Testis (tissue), 3 donors: ENCODE results near the gene GRAMD1B. TPM values are rescaled to one million over a fixed set of nuclear protein-coding genes. Genes with fewer than 3 reads are reported as not detected.

Experiments used
- DNase-seq: peaks from one replicate; pipeline ENCODE4 v3.0.0-alpha.2; 2019
- H3K27ac ChIP-seq, 2 donors: fragments of 200-600 bp; sonication (generic); one replicate each; pipeline ENCODE4 v1.5.1; 2019
- H3K27me3 ChIP-seq: fragments of 200-600 bp; sonication (generic); one replicate; pipeline ENCODE4 v1.5.1; 2019
- H3K36me3 ChIP-seq: fragments of 200-600 bp; sonication (generic); one replicate; pipeline ENCODE4 v1.5.1; 2017; ENCODE audit warnings: low read depth; ENCODE audit errors: missing control alignments
- H3K4me1 ChIP-seq: fragments of 200-600 bp; sonication (generic); one replicate; pipeline ENCODE4 v1.5.1; 2019
- H3K4me3 ChIP-seq, 2 donors: fragments of 200-600 bp; sonication (generic); one replicate each; pipeline ENCODE4 v1.5.1; 2017 to 2019
- H3K9me3 ChIP-seq: fragments of 200-600 bp; sonication (generic); one replicate; pipeline ENCODE4 v1.5.1; 2017
- POLR2A ChIP-seq: fragments of 450-650 bp; IDR thresholded peaks from one replicate; pipeline ENCODE4 v1.6.1; 2017; ENCODE audit warnings: antibody characterized with exemption, mild to moderate bottlenecking, moderate library complexity
- WGBS, 2 donors: methylation state at CpG; one replicate each; pipeline ENCODE4 v1.1.5; 2018; 5-methylcytosine and 5-hydroxymethylcytosine counted together
- intact Hi-C: fragments of 100-400 bp; cut with DNase I; formaldehyde crosslinking; loops from one replicate; pipeline ENCODE4 v1.15.1; 2023; ENCODE audit warnings: low total_unique reads
- polyA plus RNA-seq: library from polyadenylated mRNA; stranded (reverse); fragments of 350-450 nt; fragmentation: Illumina TruSeq; extraction: RNeasy Lipid Tissue Mini Kit (QIAGEN cat#74804); gene quantifications from one replicate; pipeline ENCODE4 v1.2.3, GENCODE V29; 2014; ENCODE audit warnings: low read depth, low replicate concordance; ENCODE audit not compliant: insufficient read depth
- total RNA-seq, 2 donors: library from RNA; depleted of rRNA; stranded (reverse); fragments of >200 nt; gene quantifications; one replicate each; pipeline ENCODE4 v1.2.3, GENCODE V29; 2016
- TF ChIP-seq, protein P1 (sequence below), 3 experiments: fragments of 450-650 bp in 2 of 3; fragments of 200-600 bp in 1 of 3; sonication (generic) in 1 of 3; IDR thresholded peaks; one replicate each; pipeline ENCODE4 v1.5.1; 2016 to 2019; ENCODE audit warnings: antibody characterized with exemption in 3 of 3, mild to moderate bottlenecking in 2 of 3, moderate library complexity in 1 of 3

The GRAMD1B gene
- total and polyA plus RNA-seq, 3 donors from 2014 or later: 48.1 to 78.9 (median 48.9) TPM

DNA sequence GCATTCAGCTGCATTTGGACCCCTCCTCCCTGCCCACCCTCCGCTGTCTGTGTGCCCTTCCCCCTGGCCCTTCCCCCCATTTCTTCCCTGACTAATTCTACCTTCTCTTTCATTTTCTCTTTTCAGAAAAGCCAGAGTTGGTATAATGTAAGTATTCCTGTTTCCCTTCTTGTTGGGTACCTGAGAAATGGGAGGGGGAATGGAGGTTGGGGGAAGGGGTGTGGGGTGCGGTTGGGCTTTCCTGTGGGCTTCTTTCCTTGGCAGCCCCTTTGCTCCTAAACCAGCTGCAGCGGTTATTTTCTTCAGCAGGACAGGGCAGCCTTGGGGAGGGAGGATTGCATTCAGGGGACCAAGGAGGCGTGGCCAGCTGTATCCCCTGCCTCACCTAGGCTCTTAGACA lies 154.1 kb downstream of the GRAMD1B start:
- no peaks in the 10 kb centered on the region for H3K36me3 ChIP-seq

DNA sequence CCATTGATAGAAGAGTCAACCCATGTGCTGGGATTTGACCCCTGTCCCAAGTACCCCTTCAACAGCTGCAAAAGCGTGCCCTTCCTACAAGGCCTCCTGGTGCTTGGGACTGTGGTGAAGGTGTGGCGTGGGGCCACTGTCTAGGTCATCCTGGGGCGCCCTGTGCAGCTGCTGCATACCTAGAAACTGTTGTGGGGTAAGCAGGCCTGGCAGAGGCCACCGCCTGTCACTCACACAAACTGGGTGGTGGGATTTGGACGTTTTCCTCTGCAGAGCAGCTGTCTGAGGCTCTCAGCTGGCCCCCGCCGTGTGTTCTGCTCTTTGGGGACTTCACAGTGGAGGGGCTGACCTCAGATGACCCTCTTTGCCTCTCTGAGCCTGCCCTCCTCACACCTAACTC lies 154.7 kb downstream of the GRAMD1B start:
- H3K27ac ChIP-seq: no peak overlapping the region
- TF ChIP-seq, protein P1, sequence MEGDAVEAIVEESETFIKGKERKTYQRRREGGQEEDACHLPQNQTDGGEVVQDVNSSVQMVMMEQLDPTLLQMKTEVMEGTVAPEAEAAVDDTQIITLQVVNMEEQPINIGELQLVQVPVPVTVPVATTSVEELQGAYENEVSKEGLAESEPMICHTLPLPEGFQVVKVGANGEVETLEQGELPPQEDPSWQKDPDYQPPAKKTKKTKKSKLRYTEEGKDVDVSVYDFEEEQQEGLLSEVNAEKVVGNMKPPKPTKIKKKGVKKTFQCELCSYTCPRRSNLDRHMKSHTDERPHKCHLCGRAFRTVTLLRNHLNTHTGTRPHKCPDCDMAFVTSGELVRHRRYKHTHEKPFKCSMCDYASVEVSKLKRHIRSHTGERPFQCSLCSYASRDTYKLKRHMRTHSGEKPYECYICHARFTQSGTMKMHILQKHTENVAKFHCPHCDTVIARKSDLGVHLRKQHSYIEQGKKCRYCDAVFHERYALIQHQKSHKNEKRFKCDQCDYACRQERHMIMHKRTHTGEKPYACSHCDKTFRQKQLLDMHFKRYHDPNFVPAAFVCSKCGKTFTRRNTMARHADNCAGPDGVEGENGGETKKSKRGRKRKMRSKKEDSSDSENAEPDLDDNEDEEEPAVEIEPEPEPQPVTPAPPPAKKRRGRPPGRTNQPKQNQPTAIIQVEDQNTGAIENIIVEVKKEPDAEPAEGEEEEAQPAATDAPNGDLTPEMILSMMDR (IDR thresholded peaks at IDR 0.05): no peak
- no peak for TF ChIP-seq POLR2A
- WGBS, 2 donors: 82% methylated on average over 3 to 7 of the region's 7 CpGs
- H3K4me3 ChIP-seq: no peak overlapping the region
- H3K9me3 ChIP-seq: no peaks in the 10 kb centered on the region
- H3K4me1 ChIP-seq: peaks cover 12% of the 10 kb centered on the region
- H3K36me3 ChIP-seq: no peaks in the 10 kb centered on the region
- intact Hi-C loops: loop anchor here (5.0 kb wide), 1 partner anchor 123 kb away; no protein-coding TSS in a partner anchor
- no peak for DNase-seq
- H3K27me3 ChIP-seq: no peaks in the 10 kb centered on the region

More for the DNA sequence above, 154.1 kb downstream of the GRAMD1B start:
- DNase-seq: no peak
- Histone ChIP-seq H3K4me3 (no peak overlapping the region), H3K27me3 (no peaks in the 10 kb centered on the region), H3K27ac (no peak overlapping the region), H3K4me1 (peaks cover 12% of the 10 kb centered on the region), H3K9me3 (no peaks in the 10 kb centered on the region)
- 83 to 99% methylated on average over 4 of the region's 4 CpGs for WGBS, 2 donors
- intact Hi-C loops: loop anchor here (5.0 kb wide), 1 partner anchor 123 kb away; no protein-coding TSS in a partner anchor
- no peak for TF ChIP-seq POLR2A
- TF ChIP-seq, protein P1 (IDR thresholded peaks at IDR 0.05): no peak

DNA sequence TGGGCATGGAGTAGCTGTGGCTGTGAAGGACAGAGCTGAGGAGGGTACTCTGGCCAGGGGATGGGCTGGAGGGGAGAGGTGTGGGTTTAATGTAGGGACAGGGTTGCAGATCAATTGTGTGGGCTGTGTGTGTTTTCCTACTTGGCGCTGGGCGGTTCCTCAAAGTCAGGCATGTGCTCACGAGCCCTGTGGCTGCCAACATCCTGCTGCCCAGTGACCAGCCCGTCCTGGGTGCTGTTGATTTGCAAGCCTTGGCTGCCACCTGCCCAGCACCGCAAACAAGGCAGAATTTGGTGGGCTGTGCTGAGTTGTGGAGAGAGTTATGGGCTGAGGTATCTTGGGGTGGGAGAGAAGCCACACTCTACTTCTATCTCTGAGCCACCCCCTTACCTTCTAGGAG lies 155.1 kb downstream of the GRAMD1B start:
- Histone ChIP-seq H3K36me3 (no peaks in the 10 kb centered on the region), H3K4me3 (no peak overlapping the region), H3K27ac (no peak overlapping the region), H3K27me3 (no peaks in the 10 kb centered on the region), H3K4me1 (peaks cover 12% of the 10 kb centered on the region), H3K9me3 (no peaks in the 10 kb centered on the region)
- intact Hi-C loops: no loop called here
- TF ChIP-seq POLR2A: no peak
- TF ChIP-seq, protein P1 (IDR thresholded peaks at IDR 0.05): no peak
- peak; percentile 36 for DNase-seq
- 70 to 79% methylated on average over 5 of the region's 5 CpGs for WGBS, 2 donors

DNA sequence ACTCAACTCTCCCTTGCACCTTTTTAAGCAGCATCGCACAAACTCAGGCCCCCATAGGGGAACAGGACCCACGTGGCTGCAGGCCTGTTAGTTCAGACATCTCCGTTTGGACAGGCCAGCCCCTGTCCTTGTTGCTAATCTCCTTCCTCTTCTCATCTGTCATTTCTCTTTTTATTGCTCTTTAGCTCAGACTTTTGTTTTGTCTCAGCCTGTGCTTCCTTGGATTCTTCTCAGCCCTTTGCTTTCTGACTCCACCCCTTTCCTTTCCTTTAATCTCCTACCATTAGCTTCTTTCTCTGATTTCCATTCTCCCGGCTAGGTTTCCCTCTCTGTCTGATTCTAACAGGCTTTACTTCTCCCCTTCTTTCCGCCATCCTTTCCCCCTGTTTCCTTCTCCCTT lies 155.6 kb downstream of the GRAMD1B start:
- peaks cover 12% of the 10 kb centered on the region for H3K4me1 ChIP-seq
- no peaks in the 10 kb centered on the region for H3K27me3 ChIP-seq
- no peak overlapping the region for H3K27ac ChIP-seq
- WGBS, 2 donors: 71 to 81% methylated on average over 5 of the region's 5 CpGs
- DNase-seq: no peak
- no peaks in the 10 kb centered on the region for H3K9me3 ChIP-seq
- H3K4me3 ChIP-seq: no peak overlapping the region
- no peak for TF ChIP-seq POLR2A
- TF ChIP-seq, protein P1 (IDR thresholded peaks at IDR 0.05): no peak
- intact Hi-C loops: no loop called here
- no peaks in the 10 kb centered on the region for H3K36me3 ChIP-seq

DNA sequence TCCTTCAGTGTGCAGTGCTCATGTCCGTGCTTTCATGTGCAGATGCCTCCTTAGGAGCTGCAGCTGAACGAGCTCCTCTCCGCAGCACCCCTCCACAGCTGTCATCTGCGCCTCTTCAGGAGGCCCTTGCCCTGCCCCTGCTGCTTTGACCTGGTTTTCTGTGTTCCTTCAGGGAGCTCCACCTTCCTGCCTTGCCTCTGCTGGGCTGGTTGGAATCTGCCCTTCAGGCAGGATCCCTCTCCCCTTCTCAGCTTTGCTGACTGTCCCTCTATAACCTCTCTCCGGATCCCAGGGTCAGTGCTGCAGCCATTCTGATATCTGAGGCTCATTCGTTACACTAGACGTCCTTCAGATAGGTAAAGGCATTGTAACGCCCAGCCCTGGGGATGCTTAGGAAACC lies 156.5 kb downstream of the GRAMD1B start:
- WGBS, 2 donors: 71 to 73% methylated on average over 8 of the region's 8 CpGs
- Histone ChIP-seq H3K4me1 (peaks cover 12% of the 10 kb centered on the region), H3K27ac (no peak overlapping the region)

More for the DNA sequence above, 156.5 kb downstream of the GRAMD1B start:
- DNase-seq: no peak
- H3K4me3 ChIP-seq: no peak overlapping the region
- intact Hi-C loops: no loop called here
- no peak for TF ChIP-seq POLR2A
- TF ChIP-seq, protein P1 (IDR thresholded peaks at IDR 0.05): no peak
- no peaks in the 10 kb centered on the region for H3K9me3 ChIP-seq
- no peaks in the 10 kb centered on the region for H3K27me3 ChIP-seq
- no peaks in the 10 kb centered on the region for H3K36me3 ChIP-seq
